HG02938 (cell line): Measurements from ENCODE around the gene PDGFA.

ENCODE experiments used
- ATAC-seq: cut with Tn5 transposase; IDR thresholded peaks from one replicate; pipeline ENCODE4 v1.9.1; 2021; ENCODE audit warnings: mild to moderate bottlenecking, moderate library complexity; ENCODE audit not compliant: unreplicated experiment

Gene PDGFA

DNA sequence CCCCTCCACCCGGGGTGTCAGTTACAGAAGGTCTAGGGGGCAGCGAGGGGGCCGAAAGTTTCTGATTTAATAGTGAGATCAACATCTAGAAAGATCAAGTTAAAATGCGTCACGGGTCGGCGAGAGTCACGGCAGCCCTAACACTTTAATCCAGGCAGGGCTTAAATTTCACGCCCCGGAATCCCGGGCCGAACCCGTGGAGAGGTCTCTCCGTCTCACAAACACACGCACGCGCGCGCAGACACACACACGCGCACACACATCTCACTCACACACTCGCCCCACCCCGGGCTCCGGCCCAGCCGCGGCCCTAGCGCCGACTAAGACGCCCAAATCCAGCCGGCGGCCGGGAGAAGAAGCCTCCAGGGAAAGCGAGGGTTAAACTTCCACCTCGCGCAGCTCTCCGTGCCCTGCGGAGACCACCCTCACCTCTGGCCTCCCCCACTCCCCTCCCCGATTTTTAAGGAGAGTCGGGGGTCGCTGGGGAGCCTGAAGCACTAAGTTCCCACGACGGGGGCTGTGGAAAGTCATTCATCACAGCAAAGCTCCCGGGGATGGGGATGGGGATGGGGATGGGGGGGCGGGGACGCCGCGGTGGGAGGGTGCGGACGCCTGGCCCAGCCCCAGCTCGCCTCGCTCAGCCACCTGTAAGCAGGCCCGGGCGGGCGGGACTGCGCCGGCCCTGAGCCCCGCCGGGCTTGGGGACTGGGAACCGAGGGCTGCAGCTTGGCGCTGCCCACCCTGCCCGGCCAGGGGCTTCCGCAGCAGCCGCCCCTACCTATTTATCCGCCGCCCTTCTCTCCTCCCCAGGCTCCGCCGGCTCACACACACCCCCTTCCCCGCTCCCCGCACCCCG, 1.6 kb downstream of the PDGFA start:
- ATAC-seq = no peak

DNA sequence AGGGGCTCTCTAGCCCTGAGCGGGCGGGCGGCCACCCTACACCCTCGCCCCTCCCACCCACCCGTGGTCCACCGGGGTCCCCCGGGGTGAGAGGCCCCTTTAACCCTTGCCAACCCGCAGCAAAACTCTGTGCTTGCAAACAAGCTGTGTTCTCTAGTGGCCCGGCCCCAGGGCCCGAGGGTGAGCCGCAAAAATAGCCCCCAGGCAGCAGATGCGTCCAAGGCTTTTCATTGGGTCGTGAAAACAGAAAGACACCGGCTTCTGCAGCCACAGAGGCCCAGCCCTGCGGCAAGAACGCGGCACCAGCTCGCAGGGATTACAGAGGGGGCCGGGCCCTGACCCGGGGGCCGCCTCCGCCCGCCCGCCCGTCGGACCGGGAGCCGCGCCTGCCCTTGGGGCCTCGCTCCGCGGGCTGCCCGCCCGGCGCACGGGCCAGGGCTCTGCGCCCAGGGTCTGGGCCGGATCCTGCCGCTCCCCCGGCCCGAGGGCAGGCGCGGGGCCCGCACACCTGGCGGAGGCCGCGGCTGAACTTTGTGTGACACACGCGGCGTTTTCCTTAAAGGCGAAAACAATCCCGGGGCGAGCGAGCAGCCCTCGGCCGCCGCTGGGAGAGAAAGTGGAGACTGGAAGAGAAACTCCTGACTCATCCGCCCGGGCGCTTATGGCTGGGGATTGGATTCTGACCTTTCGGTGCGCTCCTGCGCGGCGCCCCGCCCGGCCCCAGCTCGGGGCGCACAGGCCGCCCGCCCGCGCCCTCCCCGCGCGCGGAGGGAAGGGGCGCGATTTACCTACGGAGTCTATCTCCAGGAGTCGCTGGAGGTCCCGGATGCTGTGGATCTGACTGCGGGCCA, 2.8 kb downstream of the PDGFA start:
- ATAC-seq = no peak

DNA sequence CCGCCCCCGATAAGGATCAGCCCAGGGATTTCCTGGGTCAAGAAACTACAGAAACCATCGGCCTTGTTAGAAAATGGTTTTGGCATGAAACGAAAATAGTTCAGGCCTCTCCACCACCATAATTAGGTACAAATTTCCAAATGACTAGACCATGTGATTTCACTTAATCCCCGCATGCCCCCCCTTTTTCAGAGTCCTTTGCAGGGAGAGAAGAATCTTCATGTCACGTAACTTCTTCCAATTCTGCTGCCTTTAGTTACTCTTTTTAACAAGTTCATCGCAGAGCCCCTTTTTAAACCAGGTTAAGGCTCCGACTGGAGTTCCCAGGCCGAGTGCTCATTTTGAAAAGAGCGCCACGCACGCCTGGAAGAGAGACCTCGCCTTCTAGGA, 3.4 kb downstream of the PDGFA start:
- ATAC-seq = no peak

DNA sequence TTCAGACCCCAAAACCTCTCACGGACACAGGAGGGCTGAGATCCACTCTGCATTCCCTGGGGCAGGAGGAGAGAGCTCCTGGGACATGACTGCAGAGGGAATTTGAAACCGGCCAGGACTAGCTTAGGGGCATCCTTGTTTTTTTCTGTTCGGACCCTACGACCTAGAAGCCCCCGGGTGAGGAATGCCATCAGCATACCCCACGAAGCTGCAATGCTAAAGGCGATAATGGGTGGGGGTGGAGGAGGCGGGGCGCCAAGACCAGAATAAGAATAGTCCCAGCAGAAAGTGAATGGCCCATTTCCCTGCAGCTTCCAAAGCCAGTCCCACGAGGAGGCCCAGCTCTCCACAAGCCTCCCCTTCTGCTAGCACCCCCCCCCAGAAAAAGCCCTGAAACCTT, 4.0 kb downstream of the PDGFA start:
- ATAC-seq = no peak

DNA sequence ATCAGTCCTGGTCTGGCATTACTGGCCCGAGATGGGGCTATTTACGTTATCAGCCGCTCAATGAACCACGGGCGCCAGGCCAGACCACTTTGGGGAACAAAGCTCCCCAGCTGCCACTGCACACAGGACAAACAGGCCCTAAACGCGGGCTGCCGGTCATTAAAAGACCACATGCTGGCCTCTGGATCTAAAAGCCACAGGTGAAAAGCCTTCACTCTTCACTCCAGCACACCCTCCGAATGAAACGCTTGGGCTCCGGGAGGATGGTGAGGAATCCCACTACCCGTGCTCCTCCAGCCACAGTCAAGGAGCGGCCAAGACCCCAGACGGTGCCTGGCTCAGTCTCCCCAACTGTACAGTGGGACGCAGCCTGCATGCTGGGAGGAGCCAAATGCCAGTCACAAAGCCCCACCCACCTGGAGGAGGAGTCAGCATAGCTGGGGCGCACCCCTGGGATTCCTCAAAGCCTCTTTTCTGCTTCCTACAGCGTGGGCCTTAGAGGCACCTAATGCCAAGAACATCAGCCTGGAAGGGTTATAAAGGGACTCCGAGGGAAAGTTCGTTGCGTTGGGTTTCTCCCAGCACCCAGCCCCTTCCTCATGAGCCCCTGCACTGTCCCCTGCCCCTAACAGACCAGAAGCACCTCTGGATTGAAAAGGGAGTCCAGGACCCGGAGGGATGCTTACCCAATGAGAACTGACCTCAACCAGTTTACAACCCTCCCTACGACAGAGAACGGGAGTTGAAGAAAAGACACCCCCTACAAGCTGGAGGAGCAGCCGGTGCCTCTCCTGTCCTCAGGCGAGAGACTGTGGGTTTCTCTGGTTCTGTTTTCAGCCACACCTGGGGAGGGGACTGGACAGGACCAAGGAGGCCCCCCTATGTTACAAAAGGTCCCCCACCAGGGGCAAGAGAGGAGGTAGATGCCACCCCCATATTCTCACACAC, 4.7 kb downstream of the PDGFA start:
- ATAC-seq = no peak

DNA sequence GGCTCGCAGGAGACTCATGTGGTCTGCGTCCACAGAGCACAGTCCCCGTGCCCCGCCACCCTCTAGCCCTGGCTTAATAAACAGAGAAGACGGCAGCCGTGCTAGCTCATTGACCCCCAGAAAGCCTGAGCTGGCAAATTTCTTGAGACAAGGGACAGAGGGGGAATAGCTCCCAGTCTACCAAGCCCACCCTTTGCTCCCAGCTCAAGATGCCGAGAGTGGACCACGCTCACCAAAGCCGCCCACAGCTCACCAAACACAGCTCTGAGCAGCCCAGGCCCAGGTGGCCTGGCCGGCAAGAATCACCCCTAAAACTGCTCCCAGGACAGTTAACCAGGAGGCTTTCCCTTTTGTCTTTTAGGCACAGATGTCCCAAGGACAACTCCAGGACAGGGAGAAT, 5.4 kb downstream of the PDGFA start:
- ATAC-seq = no peak

DNA sequence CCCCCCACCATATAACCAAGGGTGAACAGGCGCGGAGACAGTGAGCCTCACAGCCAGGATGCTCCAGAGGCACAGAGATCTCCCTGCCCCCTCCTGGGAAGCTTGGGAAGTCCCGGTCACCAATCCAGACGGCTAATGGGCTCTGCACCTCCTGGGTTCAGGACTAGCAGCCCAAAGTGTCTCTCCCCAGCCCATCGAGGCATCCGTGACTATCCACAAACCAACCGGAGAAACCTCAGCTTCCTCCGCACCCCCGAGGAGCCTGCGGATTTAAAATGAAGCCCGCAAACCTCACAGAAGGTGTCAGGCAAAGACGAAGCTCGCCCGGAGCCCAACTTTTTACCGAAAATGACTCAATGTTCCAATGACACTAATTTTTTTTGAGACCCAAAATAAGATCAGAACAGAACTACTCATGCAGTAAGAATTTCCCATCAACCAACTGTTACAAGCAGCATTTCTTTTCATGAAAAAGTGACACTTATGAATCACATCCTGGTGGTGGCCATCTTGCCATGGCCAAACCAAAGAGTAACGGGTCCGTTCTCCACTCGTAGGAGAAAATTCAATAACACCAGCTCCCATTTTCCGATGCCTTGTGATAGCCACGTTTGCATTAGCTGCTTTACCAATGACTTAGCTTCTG, 6.0 kb downstream of the PDGFA start:
- ATAC-seq = no peak

DNA sequence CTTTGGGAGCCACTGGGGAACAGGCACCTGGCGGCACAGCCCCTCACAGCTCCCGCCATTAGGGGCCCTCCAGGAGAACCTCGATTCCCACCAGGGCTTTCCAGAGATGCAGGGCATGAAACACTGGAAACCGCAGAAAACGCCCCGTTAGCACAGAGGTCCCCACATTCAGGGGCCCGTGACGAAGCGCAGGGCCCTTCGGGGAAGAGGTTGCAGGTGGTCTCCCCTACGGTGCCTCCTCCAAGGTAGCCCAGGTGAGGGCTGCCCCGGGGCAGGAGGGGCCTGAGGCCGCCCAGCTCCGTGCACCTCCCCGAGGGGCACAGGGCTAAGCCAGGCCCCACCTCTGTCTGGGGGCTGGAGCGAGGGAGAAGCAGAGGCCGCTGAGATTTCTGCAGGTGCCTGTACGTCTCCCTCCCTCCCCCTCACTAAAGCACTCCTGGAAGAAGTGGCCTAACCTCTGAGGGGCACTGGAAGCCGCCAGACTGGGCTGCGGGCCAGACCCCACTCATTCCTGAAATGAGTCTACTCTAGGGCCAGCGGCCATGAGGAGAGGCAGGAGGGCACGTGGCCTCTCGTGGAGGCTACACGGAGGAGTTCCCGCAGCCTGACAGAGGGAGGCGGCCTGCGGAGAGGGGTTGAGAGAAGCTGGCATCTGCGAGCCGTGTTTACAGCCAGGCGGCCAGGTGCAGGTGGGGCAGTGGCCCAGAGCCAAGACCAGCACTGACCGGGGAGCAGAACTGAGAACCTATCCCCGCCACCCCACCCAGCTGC, 6.9 kb downstream of the PDGFA start:
- no peak for ATAC-seq

DNA sequence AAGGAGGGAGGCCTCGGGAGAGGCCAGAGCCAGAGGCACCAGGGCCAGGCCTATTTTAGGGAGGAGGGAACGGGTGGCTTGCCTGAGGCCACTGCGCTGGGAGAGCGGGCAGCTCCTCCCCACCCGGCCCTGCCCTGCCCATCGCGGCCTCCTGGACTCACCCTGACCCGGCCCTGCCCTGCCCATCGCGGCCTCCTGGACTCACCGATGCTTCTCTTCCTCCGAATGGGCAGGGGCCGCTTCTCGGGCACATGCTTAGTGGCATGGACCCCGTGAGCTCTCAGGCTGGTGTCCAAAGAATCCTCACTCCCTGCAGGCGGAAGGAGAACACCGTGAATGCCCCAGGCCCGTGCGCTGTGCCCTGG, 7.5 kb downstream of the PDGFA start:
- ATAC-seq = no peak

DNA sequence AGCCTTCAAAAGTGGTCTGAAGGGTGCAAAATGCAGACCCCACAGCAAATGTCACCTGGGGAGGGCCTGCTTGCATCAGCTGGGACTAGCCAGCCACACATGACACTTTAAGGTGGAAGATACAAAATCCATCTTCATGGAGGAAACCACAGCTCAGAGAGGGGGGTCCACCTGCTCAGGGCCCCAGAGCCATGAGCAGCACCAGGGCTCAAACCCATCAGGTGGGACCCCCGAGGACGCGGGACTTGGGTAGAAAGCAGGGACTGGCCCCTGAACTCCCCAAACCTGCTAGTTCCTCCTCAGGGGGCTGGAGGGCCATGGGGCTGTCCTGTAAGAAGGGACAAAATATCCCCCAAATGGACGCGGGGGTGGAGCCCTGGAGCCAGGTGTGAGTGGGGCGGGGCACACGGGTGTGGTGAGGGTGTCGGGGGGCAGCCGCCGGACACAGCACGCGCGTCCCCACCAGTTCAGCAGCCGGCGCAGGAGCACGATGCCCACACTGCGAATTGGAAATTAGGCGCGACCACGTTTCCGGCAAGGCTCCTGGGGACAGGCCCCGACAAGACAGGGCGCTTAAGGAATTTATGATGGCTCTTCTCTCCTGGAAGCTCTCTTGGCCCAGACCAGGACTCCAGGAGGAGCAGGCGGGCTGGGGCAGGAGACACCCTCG, 8.0 kb downstream of the PDGFA start:
- no peak for ATAC-seq

DNA sequence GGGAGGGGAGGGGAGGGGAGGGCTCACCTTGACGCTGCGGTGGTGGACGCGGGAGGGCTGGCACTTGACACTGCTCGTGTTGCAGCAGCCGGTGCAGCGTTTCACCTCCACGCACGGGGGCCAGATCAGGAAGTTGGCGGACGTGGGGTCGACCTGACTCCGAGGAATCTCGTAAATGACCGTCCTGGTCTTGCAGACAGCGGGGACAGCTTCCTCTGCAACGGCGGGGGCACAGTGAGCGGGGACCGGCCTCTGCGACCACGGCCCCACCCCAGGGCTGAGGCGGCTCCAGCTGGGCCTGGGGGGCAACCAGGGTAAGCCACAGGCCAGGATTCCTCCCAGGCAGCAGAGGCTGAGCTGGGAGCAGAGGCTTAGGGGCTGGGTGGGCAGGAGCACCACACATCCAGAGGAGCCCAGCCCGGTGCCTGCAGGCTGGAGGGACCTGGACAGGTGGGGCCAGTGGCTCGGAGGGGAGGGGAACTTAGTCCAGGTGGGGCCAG, 8.8 kb downstream of the PDGFA start:
- ATAC-seq = no peak

DNA sequence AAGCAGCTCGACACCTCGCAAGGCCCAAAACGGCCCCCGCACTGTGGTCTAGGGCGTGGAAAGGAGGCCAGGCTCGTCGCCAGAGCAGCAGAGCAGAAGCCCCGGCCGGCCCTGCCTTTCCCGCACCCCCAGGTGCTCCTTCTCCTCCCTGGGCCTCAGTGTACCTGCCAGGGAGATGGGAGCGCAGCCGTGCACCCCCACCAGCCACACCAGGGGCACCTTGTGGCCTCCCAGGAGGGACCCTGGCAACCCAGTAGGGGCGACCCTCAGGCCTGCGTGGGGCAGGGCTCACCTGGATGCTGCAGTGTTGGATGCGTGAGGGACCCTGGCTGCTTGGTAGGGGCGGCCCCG, 9.5 kb downstream of the PDGFA start:
- ATAC-seq = no peak

DNA sequence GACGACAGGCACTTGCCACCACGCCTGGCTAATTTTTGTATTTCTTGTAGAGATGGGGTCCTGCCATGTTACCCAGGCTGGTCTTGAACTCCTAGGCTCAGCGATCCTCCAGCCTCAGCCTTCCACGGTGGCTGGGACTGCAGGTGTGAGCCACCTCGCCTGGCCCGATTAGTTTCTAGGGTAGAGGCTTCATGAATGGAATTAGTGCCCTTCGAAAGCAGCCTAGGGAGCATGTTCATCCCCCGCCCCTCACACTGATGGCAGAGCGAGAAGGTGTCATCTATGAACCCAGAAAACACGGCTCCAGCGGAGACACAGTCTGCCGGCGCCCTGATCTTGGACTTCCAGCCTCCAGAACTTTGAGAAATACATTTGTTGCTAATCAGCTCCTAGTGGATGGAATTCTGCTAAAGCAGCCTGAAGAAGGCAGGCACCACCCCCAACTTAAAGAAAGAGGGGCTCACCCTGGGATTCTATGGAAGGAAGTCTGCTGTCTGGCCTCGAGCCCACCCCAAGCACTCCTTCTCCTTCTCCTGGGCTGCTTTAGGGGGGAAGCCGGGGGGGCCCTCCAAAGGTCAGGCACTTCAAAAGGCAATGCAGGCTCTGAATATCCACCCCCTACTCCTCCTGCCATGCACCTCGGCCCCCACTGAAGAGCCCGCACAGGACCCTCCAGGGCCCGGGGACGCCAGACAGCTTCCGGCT, 10.1 kb downstream of the PDGFA start:
- ATAC-seq = no peak

DNA sequence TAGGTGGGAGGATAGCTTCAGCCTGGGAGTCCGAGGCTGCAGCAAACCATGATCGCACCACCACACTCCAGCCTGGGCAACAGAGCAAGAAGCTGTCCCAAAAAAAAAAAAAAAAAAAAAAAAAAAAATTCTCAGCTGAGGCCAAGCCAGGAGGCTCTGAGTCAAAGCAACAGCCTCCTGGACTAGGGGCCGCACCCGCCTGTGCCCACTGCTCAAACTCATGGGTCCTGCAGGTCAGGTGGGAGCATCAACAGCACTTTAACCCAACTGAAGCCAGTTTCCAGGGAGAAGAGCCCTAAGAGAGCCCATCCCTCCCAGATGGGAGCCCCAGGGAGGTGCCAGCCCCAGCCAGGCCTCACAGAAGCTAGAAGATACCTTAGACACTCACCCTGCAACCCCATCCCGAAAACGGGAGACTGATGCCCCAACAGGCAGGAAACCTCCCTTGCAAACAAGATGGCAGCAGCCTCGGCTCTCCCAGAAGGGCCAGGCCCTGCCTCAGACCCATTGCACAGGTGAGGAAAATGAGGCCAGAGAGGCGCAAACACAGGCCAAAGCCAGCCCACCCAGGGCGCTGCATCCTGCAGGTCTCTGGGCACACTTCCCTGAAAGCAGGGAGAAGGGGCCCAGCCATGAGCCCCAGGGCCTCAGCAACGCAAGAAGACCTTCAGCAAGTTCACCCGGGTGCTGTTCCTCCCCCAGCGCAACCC, 11.0 kb downstream of the PDGFA start:
- ATAC-seq = no peak

DNA sequence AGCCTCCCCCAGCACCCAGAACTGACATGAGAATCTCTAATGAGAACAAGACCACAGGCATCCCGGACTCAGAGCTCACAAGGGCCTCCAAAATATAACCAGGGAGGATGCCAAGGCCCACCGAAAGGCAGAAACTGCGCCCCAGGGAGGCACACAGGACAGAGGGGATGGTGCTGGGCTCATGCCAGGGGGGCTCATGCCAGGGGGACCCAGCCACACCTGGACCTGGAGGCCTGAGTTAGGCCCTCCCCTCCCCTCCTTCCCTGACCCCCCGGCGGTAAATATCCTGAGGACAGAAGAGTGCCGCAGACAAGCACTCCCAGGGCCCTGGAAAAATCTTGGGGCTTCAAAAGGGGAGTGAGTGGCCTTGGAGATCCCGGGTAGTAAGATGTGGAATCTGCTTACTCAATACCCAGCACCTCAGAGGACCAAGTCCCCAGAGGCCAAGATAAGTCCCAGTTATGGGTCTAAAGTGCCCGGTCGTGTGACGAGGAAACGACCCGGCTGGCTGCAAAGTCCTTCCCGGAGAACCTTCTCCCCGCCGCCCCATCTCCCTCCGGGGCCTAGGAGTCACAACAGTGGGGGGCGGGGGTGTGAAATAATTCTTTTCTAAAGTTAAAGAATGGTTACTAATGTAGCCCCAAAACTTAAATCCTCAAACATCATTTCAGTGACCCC, 11.9 kb downstream of the PDGFA start:
- ATAC-seq = no peak

DNA sequence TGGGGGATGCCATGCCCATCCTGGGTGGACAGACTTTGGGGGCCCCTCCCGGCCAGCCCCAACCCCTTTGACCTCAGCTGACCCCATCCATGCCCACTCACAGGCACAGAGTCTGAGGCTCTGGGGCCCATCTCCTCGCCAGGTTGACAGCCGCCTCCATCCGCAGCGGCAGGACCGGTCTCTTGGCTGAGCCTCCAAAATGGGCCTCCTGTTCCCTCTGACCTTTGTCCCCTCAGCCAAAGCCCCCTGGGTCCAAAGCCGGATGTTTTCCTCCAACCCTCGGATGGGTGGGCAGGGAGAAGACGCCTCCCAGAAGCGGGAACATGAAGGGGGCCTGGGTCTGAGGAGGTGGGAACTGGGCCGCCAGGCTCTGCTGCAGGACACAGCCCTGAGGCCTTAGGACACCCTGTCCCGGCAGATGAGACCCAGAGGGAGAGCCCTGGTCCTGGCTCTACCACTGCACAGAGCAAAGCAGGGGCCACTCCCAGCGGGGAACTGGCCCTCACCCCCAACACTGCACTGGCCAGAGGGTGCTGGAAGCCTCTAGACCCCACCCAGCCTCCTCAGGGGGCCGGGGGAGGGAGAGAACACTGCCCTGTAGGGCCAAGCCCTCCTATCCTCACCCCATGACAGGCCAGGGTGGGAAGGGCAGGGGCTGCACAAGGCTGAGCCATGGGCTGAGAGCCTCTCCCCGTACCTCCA, 12.6 kb downstream of the PDGFA start:
- ATAC-seq = no peak

DNA sequence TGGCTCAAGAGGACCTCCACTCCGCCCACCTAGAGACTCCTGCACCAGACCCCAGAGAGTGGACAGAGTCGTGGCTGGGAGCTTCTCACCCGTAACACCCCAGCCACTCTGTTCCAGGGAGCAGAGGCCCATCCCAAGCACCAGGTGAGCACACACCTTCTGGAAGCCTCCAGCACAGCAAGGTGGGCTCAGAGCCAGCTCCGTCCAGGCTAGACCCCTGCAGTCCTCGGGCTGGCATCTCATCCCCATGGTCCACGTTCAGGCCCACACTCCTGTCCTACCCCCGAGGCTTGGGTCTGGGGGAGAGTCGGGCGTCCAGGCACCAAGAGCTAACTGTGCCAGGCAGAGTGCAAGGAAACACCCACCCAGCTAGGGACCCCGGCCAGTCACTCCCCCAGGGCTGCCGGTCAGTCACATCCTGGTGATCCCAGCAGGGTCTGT, 13.2 kb downstream of the PDGFA start:
- ATAC-seq = no peak
